T follicular helper cell (primary cell): ENCODE measurements around the gene MRPS18A.
"Not testable (repeated sequence)": the region's sequence is repeated elsewhere in the genome, so short reads cannot be mapped to it uniquely, and the experiment has no call there.

Source experiments
- DNase-seq: peaks from one replicate; pipeline ENCODE4 v3.0.0-alpha.2; 2020; ENCODE audit warnings: low read depth

Gene MRPS18A

DNA sequence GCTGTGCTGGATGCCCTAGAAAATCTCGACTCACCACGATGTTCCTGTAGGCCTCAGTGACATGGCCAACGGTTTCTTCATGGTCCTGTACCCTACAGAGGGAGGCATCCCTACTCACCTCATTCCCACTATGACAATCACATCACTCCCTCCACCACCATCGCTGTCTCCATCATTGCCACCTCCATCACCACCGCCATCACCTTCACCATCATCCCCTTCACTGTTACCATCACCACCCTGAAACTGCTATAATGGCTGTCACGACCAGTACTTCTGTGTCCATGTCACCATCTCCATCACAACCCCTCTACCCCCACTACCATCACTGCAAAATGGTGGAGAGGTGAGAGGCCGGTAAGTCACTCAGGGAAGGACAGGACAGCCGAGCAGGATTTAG is 29.8 kb upstream of the MRPS18A start:
- no peak for DNase-seq

DNA sequence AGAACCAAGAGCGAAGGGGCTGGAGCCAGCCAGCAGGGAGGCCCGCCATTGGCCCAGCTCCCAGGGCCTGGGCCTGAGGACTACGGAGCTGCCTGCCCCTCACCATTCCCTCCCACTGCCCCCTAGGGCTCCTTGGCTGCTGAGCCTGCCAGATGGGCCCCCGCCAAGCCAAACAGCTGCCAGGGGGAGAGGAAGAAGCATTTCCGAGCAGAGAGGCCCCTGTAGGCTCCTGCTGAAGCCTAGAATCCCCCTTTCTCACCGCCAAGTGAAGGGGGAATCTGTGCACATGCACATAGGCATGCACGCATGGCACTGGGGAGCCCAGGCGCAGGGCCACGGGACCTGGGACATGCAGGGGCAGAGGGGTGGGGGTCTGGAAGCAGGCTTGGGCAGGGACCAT is 28.5 kb upstream of the MRPS18A start:
- DNase-seq: no peak

DNA sequence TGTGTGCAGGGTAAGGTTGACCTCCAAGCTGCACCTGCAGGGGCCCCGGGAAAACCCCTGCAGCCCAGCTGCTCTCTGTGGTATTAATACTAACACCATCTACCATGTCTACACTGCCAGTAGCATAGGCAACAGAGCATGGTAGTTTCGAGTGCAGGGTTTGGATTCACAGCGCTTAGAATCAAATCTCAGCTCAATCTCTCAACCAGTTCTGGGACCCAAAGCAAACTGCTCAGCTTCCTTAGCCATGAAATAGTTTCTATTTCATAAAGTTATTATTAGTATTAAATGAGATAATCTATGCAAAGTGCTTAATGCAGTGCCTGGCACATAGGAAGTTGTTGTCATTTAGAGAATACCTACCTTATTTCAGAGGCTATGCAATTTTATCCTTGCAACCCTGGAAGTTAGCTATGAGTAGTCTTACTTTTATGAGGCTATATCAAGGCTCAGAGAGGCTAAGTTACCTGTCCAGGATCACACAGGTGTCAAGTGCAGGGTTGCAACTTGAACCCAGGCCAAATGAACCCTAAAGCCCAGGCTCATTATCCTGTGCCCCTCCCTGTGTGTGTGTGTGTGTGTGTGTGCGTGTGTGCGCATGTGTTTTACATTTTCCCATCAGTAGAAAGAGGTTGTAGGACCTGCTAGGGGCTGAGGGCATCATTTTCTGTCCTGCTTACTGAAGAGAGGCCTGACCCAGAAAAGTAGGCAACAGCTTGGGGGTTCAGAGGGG is 27.6 kb upstream of the MRPS18A start:
- DNase-seq: no peak

DNA sequence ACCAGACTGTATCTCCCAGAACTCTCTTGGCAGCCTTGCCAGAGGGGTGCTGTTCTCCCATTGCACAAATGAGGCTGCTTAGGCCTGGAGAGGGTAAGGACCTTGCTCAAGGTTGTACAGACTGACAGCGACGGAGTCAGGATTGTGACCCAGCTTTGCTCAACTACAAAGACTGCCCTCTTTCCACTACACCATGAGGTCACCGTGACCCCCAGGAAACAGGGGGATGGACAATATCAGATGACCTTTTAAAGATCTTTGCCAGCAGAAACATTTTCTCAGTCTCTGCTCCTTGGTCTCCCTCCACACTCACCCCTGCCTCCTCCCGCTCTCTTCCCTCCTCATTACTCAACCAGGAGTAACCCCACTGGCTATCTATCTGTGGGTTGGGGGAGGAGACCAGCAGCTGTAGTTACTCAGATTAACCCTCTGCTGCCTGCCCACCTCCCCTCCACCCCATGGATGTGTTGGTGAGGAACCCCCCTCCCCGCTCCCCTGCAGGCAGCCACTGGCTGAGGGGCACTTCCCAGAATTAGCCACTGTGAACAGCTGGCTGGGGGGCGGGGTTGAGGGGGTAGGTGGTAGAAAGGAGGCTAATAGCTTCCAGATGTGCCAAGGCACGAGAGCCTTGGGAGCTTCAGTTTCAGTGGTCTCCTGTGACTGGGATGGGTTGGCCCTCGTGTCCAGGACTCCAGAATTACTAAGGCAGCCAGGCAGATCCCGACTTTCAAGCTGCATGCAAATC is 26.9 kb upstream of the MRPS18A start:
- DNase-seq: no peak

DNA sequence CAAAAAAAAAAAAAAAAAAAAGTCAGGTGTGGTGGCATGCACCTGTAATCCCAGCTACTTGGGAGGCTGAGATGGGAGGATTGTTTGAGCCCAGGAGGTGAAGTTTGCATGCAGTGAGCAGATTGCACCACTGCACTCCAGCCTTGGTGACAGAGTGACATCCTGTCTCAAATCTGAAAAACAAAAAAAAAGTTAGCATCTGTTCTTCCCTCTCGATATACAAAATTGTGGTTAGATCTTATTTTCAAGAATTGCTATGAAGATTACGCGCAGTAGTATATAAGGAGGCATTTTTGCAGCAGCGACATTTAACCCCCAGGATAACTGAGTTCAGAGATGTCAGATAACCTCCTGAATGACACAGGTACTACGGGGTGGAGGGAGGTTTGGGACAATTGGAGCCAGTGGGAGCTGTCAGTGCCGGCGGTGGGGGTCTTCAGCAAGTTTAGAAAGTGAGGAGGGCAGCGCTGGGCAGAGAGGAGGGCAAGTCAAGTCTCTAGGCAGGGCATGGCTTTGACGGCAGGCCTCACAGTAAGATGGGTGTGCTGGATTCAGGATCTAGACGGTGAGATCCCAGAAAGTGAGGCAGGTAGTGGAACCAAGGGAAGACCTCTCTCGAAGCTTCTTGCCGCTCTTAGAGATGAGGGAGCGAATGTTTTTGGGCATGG is 26.2 kb upstream of the MRPS18A start:
- DNase-seq: no peak

DNA sequence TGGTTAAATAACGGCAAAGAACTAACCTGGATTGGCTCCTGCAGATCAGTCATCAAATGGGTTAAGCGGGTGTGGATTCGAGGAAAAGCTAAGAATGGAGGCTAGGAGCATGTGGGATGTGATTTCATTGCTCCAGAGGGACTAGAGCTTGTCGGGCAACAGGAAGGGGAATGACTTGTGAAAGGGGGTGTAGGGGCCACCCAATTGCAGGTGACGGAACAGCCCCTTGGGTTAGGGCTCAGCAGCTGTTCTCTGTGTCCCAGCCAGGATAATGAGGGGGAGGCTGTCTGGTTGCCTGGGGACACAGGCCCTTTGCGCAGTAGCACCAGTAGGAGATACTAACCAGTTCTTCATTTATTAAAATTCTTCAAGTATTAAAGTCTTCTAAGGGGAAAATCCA is 25.0 kb upstream of the MRPS18A start:
- no peak for DNase-seq

DNA sequence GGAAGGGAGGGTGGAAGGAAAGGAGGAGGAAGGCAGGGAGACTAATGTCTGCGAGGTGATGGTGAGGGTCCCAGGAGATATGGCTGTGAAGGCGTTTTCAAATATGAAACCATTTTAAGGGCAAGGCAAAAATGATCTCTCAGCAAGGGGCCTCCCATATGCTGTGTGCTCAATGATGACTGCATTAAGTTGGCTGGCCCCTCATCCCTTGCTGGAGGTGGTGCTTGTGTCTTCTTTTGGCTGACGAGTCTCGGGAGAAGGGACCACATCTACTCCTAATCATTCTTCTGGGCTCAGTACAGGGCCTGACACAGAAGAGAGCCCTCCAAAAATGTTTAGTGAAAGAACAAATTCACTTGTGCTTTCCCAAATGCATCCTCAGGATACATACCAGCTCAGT is 23.0 kb upstream of the MRPS18A start:
- no peak for DNase-seq

DNA sequence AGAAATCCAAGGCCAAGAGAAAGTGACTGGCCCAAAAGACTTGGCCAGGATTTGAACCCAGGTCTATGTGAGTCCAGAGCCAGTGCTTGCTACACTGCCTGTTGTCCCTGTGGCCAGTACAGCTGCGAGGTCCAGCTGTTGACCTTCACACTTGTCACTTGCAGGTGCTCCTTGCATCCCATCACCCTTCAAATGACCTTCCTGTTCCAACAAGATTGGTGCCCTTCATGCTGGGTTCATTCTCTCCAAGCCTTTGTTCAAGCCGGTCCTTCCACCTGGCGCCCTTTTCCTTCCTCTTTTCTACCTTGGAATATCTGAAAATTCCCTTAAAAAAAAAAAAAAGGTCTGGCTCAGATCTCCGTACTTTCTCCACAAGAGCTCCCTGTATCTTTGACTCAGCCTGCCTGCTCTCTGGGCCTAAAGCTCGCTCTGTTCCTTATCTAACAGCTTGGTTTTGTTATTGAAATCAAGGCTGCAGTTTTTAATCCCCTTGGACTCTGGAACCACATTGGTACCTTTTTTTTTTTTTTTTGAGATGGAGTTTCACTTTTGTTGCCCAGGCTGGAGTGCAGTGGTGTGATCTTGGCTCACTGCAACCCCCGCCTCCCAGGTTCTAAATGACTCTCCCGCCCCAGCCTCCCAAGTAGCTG is 22.2 kb upstream of the MRPS18A start:
- no peak for DNase-seq

DNA sequence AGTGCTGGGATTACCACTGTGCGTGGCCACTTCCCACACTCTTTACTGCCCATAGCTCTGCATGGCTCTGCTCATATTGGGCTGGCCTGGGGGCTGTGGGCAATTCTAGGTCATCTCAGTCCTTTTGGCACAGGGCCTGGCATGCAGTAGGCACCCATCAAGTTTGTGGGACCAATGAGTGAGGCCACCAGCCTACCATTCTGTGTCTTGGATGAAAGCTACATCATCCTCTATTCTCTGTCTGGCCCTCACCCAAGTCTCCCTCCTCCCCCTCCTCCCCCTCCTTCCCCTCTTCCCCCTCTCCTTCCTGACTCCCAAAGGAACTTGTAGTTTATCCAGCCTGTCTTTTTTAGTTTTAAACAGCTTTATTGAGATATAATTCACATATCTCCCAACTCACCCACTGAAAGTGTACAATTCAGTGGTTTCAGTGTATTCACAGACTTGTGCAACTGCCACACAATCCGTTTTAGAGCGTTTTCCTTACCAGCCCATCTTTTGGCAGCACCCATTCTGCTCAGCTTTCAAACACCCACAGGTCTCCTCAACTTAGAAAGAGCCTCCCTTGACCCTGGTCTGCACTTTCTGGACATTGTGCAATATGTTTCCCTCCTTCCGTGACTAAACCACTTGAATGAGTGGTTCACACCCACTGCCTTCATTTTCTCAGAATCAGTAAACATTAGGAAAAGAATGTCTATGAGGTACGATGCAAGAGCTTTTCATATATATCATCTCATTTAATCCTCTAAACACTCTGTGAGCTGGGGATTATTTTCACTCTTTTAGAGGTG is 21.5 kb upstream of the MRPS18A start:
- DNase-seq: no peak

DNA sequence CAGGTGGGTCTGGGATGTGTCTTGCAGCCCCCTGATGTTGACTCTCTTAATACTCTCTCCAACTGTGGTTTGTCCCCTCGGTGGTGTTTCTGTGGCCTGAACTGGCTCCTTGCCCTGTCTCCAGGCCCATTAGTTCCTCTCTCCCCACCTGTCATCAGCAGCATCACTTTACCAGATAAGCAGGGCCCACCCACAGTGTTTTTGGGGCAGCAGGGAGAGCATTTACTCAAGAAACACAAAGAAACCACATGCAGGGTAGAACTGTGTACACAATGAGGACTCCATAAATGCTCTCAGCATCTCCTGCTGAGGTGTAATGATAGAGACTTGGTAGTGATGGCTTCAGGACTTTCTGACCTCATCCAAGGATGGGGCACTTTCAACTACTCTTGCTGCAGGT is 20.2 kb upstream of the MRPS18A start:
- no peak for DNase-seq

DNA sequence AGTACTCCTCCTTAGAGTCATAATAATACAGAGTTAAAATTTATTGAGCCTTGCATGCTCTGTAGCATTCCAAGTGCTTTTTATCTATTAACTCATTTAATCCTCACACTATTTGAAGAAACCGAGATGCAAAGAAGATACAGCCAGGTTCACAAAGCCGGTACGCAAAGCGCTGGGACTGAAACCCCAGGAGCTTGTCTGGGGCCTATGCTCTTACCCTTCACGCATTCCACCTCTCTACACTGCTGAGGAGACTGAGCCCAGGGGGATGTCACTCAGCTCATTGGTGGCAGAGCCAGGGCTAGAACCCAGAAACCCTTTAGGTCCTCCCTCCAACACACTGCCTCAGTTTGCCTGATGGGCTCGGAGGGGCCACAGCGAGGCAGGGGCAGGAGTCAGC is 19.7 kb upstream of the MRPS18A start:
- no peak for DNase-seq

DNA sequence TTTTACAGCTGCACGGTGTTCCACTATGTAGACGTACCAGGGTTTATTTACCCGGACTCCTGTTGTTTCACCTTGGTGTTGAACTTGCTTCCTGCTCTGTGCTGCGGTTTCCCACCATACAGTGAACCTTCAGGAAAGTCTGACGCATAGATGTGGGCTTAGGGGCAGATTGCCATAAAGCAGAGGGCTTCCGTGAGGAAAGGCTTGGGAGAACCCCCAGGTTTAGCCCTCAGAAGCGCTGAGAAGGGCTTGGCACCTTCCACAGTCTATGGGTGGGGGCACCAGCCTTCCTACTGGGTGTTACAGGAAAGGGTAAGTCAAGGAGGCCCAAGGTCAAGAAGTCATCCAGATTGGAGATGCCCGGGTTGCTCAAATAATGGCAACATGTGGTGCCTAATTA is 19.2 kb upstream of the MRPS18A start:
- no peak for DNase-seq

DNA sequence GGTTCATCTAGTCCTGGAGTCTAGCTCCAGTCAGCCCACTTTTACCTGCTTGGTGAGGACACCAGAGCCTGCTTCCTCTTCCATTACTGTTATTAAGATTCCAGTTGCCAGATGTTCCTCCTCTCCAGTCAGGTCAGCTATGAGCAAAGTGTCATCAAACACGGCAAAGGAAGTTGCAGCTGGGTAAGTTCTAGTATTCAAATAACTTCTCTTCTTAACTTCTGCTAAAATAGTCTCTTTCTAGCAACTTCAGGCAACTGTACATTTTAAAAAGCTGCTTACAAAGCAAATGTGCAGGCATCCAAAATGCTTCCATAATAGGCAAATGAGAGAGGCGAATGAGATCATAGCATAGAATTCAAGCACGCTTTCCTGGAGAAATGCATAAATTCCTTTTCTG is 18.4 kb upstream of the MRPS18A start:
- no peak for DNase-seq

DNA sequence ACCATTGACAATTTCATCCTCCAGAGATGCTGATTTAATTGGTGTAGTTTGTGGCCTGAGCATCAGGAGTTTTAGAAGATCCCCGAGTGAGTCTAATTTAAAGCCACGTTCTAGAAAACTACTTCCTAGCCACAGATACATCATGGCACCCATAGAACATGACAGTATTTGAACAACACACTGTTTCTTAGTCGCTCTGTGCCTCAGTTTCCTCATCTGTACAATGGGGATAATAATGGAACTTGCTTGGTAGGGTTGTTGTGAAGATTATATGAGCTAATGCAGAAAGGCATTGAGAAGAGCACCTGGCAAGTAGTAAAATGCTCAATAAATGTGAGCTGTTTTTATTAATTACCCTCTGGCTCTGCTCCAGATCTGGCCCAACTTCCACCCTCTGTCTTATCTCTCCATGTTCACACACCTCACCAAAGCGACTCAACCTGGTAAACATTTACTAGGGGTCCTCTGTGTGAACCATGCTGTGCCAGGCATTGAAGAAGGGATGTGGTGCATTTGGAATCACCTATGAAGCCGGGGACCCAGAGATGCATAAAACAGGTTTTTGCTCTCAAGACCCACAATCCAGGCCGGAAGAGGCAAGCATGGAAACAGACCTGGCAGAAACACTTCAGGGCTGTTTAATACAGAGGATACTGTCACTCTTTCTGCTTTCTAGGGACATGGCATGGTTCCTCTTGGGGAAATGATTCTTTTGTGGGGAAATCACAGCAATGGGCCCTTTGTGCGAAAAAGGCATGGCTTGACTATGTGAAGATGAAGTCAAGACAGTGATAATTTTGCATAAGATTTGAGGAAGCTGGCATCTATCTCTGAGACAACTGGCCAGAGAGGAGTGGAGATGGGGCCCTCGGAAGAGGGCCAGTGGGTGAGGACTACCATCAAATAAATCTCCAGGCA is 16.2 kb upstream of the MRPS18A start:
- no peak for DNase-seq

DNA sequence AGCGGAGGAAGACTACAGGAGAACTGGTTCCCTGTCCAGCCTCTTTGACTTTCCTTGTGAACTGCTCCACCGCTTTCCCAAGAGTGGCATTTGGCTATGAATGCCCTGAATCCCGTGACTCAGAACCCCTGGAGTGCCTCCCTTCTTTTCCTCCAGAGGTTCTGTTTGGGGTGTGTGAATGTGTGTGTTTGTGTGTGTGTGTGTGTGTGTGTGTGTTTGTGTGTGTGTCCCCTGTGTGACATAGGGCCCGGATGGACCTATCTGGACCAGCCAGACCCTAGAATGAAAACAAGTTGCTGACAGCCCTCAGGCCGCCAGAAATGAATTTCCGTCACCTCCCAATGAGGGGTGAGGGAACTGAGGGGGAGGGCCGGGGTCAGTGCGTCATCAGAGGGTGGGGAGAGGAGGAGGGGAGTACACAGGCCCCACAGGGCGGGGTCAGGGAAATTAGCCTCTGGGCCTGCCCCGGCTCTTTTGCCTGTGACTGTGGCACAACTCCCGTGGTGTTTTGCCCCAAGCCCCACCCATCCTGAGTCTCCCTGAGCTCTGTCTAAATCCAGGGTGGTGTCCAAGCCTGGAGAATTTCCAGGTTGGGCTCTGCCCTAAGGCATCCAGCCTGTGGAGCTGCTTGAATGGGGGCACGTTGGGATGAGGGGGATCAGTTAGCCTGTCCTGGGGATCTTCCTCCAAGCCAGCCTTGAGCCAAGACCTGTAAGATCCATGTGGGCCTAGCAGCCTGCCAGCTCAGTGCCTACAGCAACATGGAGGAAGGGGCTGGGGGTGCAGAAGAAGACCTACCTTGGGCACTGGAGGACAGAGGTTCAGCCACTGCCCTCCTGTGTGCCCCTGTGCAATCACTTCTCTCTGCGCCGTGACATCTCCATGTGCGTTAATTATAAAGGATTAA is 15.2 kb upstream of the MRPS18A start:
- DNase-seq: no peak

DNA sequence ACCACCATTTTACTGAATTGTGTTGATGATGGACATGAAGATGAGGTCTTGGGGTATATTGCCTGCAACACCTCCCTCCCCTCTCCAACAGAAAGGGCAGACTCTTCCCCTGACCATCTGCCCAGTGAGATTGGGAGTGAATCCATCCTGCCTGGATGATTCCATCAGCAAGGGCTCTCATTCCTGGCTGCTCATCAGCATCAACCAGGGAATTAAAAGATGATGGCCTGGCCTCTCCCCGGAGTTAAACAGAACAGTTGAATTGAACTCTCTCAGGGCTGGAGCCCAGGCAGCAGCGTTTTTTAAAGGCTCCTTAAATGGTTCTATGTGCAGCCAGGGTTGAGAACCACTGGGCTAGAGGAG is 14.6 kb upstream of the MRPS18A start:
- no peak for DNase-seq

DNA sequence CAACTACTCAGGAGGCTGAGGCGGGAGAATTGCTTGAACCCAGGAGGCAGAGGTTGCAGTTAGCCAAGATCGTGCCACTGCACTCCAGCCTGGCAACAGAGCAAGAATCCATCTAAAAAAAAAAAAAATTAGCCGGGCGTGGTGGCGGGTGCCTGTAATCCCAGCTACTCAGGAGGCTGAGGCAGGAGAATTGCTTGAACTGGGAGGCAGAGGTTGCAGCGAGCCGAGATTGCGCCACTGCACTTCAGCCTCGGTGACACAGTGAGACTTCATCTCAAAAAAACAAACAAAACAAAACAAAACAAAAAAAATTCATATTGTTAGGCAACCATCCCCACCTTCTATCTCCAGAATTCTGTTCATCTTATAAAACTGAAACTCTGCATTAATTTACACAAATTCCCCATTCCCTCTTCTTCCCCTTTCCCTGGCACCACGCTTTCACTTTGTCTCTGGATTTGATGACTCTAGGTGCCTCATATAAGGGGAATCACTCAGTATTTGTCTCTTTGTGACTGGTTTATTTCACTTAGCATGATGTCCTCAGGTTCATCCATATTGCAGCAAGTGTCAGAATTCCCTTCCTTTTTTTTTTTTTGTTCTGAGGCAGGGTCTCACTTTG is 13.5 kb upstream of the MRPS18A start:
- DNase-seq: not testable (repeated sequence)

DNA sequence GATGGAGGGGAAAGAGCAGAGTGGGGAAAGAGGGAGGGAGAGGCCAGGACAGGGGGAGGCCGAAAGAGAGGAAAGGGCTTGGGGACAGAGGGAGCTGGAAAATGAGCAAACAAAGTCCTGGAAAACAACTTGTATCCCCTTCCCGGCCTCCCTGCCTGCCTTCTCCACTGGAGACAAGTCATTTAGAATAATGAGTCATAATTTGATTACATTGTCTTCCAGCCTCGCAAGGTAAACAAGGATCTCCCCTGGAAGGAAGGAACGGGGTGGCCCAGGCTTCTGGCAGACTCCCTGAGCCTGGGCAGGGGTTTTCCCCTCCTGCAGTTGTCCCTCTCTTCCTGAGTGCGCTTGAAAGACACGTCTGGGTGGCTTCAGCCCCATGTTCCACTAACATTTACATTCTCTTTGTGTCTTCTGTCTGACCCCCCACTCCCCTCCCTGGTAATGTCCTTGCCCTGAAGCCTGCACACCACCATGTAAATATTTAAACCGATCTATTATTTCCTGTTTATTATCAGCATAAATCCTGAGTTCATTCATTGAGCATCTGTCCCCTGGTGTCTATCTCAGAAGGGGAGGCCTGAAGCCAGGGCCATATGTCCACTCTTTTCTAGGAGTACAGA is 12.1 kb upstream of the MRPS18A start:
- no peak for DNase-seq
